ENCODE results near the gene GLP1R. TPM values are rescaled to one million over a fixed set of nuclear protein-coding genes. Genes with fewer than 3 reads are reported as not detected.

The GLP1R gene
- total RNA-seq, 1 experiment from 2014 or later: not detected

DNA sequence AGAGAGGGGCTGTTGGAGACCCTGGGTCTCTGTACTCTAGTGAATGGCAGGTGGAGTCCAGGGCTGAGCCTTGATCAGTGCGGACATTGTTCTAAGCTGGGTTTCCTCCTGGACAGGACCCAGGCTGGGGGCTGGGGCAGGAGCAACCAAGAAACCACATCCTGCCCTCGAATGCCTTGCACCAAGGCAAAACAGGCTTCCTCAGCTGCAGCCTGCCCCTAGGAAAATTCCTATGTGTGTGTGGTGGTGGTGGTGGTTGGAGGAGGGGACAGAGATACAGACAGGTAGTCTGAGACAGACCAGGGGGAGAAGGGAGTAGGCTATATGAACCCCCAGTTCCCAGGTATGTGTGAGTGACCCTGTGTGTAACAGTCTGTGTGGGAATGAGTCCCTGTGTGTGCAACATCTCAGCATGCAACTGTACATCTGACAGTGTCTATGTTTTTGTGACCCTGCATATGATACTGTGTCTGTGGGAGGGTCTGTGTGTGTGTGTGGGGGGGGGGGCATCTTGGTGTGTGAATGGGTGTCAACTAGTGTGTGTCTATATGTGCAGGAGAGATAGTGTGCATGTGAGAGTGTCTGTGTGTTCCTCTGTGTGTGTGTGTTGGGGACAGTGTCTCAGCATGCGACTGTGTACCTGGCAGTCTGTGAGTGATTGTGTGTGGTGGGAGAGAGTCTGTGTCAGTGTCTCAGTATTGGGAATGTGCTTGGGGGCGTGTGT lies 3.0 kb downstream of the GLP1R start:
- CTCF ChIA-PET: interaction anchor here (1.0 kb wide), 1 partner anchor 259 kb away, joined by 6 read pairs; no protein-coding TSS in a partner anchor
- no TSS peak for BruUV-seq (replicated peaks)
- H3K27me3 Mint-ChIP-seq (ENCODE audit: insufficient read depth, unreplicated experiment): peaks cover 14% of the 10 kb centered on the region
- intact Hi-C loops (cut with micrococcal nuclease): no loop called here
- peaks cover 16% of the 10 kb centered on the region for H3K4me1 Mint-ChIP-seq (ENCODE audit: insufficient read depth, unreplicated experiment)
- peaks cover 4% of the 10 kb centered on the region for H3K36me3 Mint-ChIP-seq (ENCODE audit: insufficient read depth, unreplicated experiment)
- POLR2A ChIA-PET: interaction anchor here (0.6 to 0.7 kb wide), 2 partner anchors 17 to 129 kb away, joined by 3 to 4 read pairs; no protein-coding TSS in a partner anchor
- H3K4me3 Mint-ChIP-seq (ENCODE audit: unreplicated experiment): no peak overlapping the region
- no peak overlapping the region for H3K27ac Mint-ChIP-seq (ENCODE audit: low read depth, unreplicated experiment)
- TF ChIP-seq CTCF (IDR thresholded peaks at IDR 0.05; ENCODE audit: unreplicated experiment): no peak
- no peaks in the 10 kb centered on the region for H3K9me3 Mint-ChIP-seq (ENCODE audit: unreplicated experiment)
- DNase-seq (ENCODE audit: unreplicated experiment): peak; percentile 13

DNA sequence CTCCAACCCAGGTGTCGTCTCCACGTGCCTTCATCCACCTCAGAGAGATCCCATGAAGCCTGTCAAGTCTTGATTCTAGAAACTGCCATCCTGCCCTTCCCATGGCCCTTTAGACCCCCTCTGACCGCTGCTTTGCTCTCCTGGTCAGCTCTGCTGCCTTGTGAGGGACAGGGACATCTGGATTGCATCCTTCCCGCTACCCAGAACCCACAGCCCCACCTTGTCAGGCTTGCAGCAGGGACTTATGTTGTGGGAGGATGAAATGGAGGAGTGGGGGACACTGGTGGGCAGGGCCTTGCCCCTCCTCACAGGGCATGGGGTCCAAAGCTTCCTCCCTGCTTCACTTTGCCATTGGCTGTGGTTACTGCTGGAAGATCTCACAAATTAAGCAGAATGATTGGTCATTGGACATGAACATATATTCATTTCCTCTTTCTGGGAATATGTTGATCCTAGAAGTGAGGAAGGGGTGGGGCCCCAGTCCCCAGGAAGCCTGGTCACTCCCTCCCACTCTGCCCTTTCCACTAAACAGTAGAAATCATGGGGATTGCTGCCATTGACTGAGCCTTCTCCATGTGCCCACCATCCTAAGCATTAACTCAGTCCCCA lies 4.5 kb downstream of the GLP1R start:
- H3K27ac Mint-ChIP-seq (ENCODE audit: low read depth, unreplicated experiment): no peak overlapping the region
- no peak for TF ChIP-seq CTCF (IDR thresholded peaks at IDR 0.05; ENCODE audit: unreplicated experiment)
- no peaks in the 10 kb centered on the region for H3K9me3 Mint-ChIP-seq (ENCODE audit: unreplicated experiment)
- no peak overlapping the region for H3K4me3 Mint-ChIP-seq (ENCODE audit: unreplicated experiment)
- intact Hi-C loops (cut with micrococcal nuclease): no loop called here
- BruUV-seq (replicated peaks): no TSS peak
- CTCF ChIA-PET: interaction anchor here (0.6 to 0.7 kb wide), 2 partner anchors 29 to 125 kb away, joined by 3 to 4 read pairs; no protein-coding TSS in a partner anchor
- H3K27me3 Mint-ChIP-seq (ENCODE audit: insufficient read depth, unreplicated experiment): peaks cover under 1% of the 10 kb centered on the region
- DNase-seq (ENCODE audit: unreplicated experiment): no peak
- H3K4me1 Mint-ChIP-seq (ENCODE audit: insufficient read depth, unreplicated experiment): peaks cover 16% of the 10 kb centered on the region
- peaks cover 4% of the 10 kb centered on the region for H3K36me3 Mint-ChIP-seq (ENCODE audit: insufficient read depth, unreplicated experiment)
- POLR2A ChIA-PET: no interaction called here

DNA sequence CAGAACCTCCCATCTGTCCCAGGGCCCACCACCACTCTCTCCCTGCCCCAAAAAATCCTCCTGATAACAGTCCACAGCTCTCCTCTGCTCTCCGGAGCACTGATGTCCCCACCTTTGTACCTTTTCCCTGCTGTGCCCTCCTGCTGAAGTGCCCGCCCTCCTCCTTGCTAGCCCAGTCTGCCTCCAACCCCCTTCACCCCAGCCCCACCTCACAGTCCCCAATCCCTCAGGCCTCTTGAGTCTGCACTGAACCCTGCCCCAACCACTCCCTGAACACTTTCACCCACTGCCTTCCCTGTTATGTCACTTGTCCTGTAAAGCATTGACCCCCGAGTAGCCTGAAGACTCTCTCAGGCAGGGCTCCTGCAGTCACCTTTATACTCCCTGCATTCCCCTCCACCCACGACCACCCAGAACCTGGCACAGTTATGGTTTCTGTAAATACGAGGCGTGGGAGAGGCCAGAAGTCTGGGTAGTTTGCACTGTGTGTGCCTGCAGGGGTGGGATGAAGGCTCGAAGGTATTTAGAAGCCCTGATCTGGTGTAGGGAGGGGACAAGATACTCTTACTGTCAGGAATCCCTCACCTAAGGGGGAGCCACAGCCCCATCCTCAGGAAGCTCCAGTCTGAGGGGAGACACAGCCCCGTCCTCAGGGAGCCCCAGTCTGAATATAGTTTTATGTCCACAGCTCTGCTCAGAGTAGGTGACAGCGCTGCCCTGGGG lies 5.4 kb downstream of the GLP1R start:
- no peak for TF ChIP-seq CTCF (IDR thresholded peaks at IDR 0.05; ENCODE audit: unreplicated experiment)
- H3K27me3 Mint-ChIP-seq (ENCODE audit: insufficient read depth, unreplicated experiment): no peaks in the 10 kb centered on the region
- no peaks in the 10 kb centered on the region for H3K9me3 Mint-ChIP-seq (ENCODE audit: unreplicated experiment)
- ChIA-PET POLR2A (no interaction called here), CTCF (interaction anchor here (0.6 to 0.9 kb wide), 3 partner anchors 9 to 126 kb away, joined by 3 to 4 read pairs (median 4); no protein-coding TSS in a partner anchor)
- no TSS peak for BruUV-seq (replicated peaks)
- intact Hi-C loops (cut with micrococcal nuclease): no loop called here
- H3K27ac Mint-ChIP-seq (ENCODE audit: low read depth, unreplicated experiment): no peak overlapping the region
- H3K36me3 Mint-ChIP-seq (ENCODE audit: insufficient read depth, unreplicated experiment): peaks cover 4% of the 10 kb centered on the region
- no peak overlapping the region for H3K4me3 Mint-ChIP-seq (ENCODE audit: unreplicated experiment)
- peaks cover 16% of the 10 kb centered on the region for H3K4me1 Mint-ChIP-seq (ENCODE audit: insufficient read depth, unreplicated experiment)
- DNase-seq (ENCODE audit: unreplicated experiment): no peak

DNA sequence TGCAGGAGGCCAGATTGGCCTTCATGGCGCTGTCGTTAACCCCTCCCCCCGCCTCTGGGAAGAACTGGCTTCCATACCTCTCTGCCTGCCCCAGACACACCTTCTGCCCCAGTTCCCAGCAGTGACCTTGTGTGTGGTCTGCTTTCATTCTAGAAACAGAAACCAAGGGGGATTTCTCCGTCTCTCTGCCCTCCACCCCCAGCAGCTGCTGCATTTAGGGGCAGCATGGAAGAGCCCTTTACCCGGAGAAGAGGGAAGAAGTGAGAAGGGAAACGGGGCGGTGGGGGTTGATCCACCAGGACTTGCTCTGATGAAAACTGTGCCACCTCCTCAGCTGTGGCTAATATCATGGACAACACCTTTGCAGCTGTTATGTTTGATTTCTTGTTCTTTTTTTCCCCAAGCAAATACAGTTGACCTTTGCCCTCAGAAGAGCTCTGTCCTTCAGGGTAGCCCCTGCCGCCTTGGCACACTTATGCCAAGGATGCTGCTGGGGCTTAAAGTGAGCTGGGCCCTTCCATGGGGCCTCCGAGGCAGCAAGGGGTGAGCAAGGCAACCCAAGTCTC lies 6.1 kb downstream of the GLP1R start:
- intact Hi-C loops (cut with micrococcal nuclease): no loop called here
- H3K36me3 Mint-ChIP-seq (ENCODE audit: insufficient read depth, unreplicated experiment): peaks cover 4% of the 10 kb centered on the region
- ChIA-PET POLR2A (no interaction called here), CTCF (interaction anchor here (0.6 to 1.0 kb wide), 4 partner anchors 9 to 308 kb away, joined by 3 to 4 read pairs (median 4); no protein-coding TSS in a partner anchor)
- H3K9me3 Mint-ChIP-seq (ENCODE audit: unreplicated experiment): no peaks in the 10 kb centered on the region
- peaks cover 2% of the 10 kb centered on the region for H3K27me3 Mint-ChIP-seq (ENCODE audit: insufficient read depth, unreplicated experiment)
- no TSS peak for BruUV-seq (replicated peaks)
- TF ChIP-seq CTCF (IDR thresholded peaks at IDR 0.05; ENCODE audit: unreplicated experiment): no peak
- H3K4me1 Mint-ChIP-seq (ENCODE audit: insufficient read depth, unreplicated experiment): peaks cover 16% of the 10 kb centered on the region
- DNase-seq (ENCODE audit: unreplicated experiment): no peak
- H3K27ac Mint-ChIP-seq (ENCODE audit: low read depth, unreplicated experiment): no peak overlapping the region
- H3K4me3 Mint-ChIP-seq (ENCODE audit: unreplicated experiment): no peak overlapping the region
